NCI-H226 (cell line): ENCODE measurements around the gene CELA1.

Experiments used
- DNase-seq: peaks from one replicate; pipeline ENCODE4 v3.0.0-alpha.2; 2015

Gene CELA1

DNA sequence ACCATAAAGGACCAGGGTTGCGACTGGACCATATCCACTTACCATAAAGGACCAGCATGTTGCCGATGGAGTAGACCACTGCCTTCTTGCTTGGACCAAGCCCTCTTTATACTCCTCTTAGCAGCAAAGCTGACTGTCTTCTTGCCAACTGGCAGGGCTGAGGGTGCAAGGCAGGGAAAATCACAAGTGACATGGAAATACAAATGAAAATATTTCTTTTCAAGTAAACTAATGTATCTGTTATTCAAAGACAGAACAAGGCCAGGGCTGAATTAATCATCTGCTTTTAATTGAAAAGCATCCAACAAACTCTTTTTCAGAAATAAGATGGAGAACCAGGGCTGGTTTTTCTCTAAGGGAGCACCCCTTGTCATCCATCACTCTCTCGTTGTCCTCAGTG, at the start of gene CELA1:
TSS of gene CELA1 (minus strand) at position 99 of the 400 bp plus-strand sequence. CDS start at position 58, 41 bp downstream.
- DNase-seq, result no peak

DNA sequence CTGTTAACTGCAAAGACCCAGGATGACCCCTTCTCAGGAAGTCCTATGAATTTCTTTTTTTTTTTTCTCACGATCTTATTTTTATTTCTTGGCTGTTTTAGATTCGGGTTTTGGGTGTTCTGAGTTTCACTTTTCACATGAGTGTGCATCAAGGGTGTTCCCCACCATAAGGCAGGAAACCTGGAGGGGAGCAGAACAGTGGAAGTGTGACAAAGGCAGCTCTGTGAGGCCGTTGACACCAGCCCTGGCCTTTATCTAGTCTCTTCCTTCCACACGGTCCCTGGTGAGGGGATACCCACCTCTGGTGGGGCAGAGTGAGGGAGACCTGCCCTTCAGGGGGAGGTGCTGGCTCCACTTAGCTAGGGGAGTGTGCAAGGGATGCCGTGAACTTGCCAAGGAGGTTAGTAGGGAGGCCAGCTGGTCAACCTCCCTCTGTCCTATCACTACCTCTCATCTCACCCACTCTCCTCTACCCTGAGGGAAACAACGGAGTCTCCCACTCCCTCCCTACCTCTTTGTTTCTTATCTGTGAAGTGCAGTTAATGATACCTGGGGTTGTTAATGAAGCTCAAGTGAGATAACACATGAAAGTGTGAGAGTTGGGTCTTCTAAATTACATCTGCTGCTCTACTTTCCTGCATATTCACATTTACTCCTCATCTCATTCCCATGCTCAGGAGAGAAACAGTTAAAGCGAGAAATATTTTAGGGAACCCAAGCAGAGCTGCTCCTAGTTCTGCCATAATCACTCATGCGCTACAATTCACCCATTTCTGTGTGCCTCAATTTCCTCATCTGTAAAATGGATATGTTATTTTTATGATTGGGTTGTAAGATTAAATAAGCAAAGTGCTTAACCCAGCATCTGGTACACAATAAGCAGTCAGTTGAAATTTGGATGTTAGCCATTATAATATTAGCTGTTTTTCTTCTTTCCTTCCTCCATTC, 49.1 kb upstream of the CELA1 start:
- DNase-seq, result no peak

DNA sequence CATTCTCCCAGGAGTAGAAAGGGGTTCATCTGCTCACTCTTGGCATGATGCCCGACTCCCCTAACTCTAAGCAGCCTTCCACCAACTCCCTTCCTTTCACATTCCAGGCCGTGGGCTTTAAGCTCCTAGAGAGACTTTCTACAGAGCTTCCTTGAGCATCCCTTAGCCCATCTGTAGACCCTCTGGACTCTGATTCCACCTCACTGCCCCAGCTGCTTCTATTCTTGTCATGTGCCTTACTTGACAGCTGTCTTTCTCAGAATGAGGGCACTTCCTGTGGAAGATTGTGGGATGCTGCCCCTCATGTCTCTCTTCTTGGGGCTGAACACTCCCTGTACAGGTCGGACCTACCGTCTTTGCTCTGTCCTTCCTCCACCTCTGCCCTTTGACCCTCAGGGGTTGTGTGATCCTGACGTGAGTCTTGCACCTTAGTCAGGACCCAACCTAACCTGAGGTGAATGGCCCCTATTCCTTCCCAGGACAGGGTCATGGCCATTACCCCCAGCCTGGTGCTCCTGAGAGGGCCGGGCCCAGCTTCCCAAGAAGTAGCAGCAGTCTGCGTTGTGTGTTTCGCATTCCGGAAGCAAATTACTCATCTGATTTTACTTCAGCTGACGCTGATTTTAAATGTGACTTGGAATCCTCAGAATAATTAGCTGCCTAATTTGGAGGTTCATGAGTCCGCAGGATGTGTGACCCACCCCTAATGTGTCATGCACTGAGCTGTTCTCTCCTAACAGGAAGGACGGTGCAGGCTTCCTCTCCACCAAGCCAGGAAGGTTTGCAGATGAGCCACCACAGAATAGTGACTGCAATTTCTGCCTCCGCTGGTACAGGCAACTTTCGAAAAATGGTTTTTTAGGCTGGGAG, 47.4 kb upstream of the CELA1 start:
- DNase-seq, result peak; percentile 7

DNA sequence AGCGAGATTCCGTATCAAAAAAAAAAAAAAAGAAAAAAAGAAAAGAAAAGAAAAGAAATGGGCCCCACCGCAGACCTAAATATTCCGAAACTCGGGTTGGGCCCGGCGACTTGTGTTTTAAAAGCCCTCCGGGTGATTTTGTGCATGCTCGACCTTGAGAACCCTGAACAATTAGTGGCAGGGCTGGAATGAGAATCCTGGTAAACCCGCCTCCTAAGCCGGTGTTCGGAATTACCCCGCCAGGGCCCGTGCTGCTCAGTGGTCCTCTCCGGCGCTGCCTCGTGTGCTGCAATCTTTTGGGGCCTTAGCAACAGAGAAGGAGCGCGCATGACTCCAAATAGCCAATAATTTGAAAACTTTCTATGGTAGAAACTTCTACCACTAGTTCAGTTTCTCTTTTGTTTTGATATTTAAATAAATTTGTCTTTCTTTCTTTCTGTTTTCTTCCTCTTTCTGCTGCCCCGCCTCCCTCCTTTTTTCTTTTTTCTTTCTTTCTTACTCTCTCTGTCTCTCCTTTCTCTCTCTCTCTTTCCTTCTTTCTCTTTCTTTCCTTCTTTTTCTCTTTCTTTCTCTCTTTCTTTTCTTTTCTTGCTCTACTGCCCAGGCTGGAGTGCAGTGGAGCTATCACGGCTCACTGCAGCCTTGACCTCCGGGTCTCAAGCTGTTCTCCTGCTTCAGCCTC, 46.2 kb upstream of the CELA1 start:
- no peak for DNase-seq

DNA sequence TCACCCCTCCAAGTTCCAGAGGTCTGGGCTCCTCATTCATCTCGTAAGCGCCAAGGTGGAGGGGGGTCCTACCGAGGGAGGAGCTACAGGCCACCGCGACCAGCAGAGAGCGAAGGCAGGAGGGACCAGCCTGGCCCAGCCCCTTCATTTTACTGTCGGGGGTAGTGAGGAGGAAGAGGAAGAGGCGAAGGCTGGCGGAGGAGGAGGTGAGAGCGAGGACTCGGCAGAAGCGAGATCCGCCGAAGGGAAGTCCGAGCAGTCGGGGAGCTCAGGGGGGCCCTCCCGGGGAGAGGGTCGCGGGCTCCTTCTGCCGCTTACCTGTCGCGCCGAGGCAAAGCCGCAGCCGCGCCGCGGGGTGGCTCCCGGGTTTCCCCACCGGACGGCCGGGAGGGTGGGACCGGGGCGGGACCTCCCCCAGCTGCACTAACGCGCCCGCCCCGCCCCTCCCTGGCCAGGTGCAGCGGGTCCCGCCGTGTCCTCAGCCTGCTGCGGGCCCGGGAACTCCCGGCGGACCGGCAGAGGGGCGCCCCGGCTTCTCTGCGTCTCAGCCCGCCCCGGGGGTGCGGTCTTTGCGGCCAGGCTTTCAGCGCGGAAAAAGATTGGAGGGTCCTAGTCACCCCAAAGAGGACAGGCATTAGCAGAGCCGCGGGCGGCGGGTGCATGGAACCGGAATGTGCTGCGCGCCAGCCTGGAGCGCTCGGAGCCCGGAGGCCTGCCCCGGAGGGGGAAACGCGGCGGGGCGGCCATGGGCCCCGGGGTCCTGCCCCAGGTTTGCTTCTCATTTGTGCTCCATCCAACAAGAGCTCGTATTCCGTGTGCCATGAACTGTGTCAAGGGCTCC, 45.0 kb upstream of the CELA1 start, which contains the start of gene GALNT6:
TSS of gene GALNT6 (minus strand) at position 124 of the 841 bp plus-strand sequence. CDS start 11,625 bp downstream, outside the sequence.
- no peak for DNase-seq

DNA sequence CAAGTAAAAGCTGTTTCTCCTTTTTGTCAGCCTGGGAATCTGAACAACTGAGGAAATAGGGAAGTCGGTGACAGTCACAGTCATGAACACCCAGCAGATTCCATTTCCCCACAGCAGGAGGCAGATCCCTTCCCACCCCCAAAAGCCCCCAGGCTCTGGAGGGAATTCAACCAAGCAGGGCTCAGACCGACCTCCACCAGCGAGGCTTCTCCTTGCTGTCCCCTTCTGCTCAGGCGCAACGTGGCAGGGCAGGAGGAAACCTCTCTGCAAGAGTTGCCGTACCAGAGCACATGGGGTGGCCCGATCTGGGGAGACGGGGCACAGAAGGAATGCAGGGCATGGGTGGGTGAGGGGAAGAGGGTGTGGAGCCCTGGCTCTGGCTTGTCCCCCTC, 44.4 kb upstream of the CELA1 start:
- DNase-seq, result no peak

DNA sequence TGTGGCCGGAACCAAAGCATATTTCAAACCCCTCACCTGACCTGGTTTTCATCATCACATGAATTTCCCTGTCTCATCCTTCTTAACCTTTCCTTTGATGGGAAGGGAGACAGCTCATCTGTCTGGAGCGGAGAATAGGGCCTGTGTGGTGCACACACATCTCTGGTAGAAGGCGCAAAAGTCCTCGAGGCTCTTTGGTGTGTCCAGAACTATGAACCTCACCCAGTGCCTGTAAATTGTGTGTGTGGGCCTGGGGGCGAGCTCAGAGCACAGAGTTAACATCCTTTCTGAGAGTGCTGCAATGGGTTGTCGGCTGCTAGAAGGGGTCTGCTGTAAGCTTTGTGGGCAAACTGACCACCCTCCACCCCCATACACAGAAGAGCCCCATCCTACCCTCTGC, 44.0 kb upstream of the CELA1 start:
- DNase-seq, result no peak

DNA sequence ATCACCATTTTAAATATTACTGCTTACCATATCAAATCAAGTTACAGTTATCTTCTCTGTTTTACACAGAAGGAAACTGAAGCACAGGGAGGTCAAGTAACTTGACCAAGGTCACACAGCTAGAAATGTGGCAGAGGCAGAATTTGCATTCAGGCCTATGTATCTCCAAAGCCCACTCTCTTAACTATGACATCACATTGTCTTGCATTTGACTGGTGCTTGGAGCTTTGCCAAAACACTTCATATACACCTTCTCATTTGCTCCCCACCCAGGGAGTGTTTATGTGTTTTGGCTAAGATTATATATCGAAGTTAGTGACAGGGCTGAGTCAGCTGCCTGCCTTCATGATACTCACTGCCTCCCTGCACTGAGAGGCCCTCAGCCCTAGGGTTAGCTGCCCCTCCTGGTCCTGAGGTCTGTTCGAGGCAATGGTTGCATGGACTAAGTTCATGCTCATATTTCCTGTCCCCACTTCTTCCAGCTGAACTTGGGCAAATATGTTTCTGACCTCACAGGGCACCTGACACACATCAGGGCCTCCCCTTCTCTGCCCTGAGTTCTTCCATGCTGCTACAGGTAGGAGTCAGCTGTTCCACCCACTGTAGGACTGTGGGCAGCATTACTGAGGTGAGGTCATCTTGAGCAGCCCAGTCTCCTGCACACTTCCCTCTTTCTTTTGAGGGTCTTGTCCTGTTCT, 43.0 kb upstream of the CELA1 start:
- peak; percentile 70 for DNase-seq

DNA sequence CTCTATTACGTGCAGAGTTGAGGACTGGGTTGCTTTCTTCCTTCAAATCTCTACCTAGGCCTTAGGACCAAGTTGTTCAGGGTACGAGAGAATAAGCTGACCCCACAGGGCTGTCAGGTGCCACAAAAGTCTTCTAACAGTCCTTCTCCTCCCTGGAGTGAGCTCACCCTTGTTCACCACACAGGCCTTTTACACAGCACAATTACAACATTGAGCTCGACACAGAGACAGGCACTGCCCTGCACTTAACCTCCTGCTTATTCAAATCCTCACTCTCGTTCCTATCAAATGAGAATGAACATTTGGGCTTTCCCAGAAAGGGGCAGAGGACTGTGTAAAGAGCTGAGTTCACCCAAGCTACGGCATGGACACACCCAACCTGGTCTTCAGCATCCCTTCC, 42.4 kb upstream of the CELA1 start:
- DNase-seq, result peak; percentile 46

DNA sequence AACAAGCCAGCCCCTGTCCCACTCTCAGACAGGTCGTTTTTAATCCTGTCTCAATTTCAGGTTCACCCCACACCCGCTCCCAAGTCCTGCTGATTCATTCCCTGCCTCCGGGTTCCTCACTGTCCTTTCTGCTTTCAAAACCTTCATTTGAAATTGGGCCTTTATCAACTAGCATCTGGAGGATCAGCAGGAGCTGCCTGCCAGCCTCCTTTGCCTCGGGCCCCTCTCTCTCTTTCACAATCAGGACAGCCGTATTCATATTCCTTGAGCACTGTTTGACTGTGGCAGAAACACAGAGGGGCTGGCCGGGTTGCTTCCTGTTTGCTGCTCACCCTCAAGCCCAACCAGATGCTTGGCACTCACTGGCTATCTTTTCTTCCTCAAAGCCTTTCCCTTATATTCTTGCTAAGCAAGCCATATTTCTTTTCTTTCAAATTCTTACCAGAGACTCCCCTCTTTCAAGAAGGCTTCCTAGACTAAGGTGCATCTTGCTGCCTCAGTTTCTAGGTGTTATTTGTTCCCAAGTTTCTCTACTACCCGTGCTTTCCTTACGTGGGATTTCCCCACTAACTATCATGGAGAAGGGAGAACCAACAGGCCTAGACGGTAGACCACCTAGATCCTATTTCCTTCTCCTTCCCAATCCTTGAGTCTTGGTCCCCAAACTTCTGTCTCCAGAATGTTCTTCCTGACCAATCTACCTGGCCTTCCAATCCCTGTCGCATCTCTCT, 41.8 kb upstream of the CELA1 start:
- DNase-seq, result peak; percentile 71

DNA sequence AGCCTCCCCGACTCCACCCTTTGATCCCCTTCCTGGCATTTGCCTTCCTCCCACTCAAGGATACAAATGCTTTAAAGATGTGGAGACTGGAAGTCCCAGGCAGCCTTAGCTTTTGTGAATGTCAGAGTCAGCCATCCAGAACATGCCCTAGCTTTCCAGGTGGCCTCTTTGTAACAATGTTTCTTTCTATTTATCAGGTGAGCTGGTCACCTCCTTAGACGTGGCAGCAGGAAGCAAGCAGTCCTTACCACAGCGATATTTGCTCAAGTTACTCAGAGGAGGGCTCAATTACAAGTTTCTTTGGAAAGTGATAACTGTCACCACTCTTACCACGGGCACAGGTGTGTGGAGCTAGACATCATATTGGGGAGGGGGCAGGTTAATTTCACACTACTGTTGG, 39.9 kb upstream of the CELA1 start:
- no peak for DNase-seq

DNA sequence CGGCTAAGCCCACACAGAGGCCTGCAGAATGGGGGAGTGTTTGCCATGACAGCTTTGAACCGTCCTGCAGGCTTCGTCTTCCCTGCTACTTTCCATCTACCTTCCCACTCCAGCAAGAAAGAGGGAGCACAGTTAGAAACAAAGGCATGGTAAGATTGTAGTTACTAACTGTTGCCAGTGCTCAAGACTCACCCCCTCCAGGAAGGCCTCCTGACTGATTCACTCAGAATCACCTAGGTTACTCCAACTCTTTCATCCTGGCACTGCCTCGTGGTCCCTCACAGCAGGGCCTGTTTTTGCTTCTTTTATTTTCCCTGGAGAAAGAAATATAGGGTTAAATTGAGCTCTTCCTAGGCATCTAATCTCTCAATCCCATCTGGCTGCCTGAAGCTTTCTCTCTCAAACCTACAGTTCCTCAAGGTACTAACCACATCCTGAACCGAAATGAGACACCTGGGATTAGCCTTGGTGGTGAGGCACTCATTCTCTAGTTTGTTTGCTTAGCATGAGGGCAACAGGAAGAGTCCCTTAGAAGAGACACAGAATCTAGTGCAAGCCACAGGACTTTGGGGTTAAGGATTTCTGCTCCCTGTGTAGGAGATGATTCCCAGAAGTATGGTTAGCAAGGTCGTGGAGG, 36.9 kb upstream of the CELA1 start:
- DNase-seq, result no peak

DNA sequence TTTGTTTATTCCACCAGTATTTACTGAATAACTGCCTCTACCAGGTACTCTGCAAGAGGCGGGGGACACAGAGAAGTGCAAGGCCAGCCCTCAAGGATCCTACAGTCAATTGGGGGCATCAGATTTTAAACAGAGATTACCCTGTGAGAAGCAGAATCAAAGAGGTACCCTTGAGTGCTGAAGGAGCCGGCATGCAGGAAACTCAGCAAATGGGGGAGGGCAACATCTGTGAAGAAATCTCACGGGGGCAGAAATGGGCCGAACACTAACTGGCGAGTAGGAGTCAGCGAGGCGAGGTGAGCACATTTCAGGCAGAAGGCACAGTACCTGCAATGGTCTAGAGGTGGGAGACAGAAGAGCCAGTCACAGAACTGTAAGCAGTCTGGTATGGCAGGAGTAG, 35.7 kb upstream of the CELA1 start:
- no peak for DNase-seq

DNA sequence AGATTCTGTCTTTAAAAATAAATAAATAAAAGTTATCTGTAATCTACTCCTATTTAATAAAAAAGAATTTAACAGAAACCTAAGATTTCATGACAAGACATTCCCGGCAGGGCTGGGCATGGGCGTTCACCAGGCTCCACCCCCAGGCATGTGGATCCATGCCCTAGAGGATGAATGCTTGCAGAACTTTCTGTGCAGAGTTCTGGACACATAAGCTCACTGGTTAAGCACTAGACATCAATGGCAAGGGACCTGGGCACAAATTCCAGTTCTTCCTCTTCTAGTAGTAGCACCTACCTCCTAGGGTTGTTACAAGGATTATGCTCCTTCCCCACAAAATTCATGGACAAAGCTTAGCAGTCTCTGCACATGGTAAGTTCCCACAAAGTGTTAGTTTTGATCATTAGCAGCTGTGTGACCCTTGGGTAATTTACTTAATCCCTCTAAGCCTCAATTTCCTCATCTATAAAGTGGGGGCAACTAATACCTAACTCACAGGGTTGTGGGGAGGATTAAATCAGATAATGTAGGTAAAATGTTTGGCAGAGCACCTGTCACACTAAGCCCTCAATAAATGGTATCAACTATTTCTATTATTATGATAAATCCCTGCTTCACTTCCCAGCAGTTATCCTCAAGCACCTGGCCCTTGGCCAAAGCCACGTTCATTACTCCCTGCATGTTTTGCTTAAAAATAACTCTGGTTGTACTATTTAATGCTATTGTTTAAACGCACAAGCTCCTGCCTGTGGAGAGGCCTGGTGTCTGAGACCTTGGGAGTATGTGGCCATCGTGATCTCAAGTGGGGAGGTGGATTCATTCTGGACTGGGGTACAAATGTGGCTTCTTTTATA, 35.0 kb upstream of the CELA1 start:
- DNase-seq, result no peak

DNA sequence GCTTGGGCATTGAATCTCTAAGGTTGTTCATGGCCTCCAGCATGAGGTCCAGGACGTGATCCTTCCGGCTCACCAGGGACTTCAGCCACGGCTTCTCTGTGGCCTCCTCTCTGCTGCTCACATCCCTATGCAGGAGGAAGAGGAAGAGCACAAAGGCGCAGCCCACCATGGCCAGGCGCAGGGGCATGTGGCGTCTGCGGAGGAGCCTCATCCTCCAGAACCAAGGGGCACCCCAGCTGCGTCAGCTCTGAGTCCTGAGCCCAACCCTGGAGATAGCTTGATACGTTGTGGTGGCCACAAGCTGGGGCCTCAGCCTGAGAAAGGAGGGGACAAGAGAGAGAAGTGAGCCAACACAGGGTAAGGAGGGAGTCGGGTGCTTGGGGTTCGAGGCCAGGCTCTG, 33.1 kb upstream of the CELA1 start:
- DNase-seq, result no peak

DNA sequence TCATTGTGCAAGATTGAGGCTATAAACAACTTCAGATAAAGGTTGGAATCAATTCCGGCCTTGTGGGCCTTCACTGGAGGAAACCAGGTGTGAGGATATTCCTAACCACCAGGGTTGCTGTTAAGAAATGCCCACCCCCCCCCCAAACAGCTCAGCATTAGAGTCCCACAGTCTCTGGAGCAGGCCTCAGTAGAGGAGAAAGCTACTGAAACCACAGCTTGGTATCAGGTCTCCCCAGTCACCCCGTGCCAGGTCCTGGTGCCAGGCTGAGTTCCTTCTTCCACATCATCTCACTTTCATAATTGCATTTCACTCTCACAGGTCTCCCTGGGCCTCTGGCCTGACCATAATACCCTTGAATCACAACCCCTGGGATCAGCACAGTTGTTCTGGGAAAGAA, 32.3 kb upstream of the CELA1 start:
- no peak for DNase-seq

DNA sequence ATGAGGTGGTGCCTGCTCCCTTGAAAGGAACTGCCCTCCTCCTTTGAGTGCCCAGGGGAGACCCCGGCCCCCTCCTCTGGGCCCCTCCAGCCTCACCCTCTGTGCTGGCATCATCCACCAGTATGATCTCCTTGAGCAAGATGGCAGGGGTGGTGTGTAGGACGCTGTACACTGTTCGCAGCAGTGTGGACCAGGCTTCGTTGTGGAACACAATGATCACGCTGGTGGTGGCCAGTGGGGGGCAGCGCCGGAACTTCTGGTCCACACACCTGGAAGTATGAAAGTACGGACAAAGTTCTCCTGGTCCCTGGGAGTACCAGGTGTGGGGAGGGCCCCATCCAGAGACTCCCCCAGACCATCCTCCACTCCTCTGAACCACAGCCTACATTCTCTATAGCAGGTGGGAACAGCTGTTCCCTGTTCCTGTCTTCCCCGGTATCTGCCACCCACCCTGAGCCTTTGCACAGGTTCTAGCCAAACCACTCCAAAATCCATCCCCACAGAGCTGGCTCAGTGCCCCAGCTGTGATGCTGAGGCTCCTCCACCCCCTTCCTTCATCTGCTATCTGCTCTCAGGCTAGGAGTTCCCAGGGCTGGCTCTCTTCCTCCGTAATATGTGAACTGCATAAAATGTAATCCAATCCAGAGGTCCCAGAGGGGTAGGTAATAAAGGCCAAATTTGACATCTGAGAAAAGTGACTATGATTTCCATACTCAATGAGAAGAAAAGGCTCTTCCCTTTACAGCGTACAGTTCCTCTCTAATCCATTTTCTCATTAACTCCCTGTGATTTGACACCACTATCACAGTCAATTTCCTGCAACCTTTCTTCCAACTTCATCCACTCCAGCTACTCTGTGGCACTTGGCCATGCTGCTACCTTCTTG, 30.9 kb upstream of the CELA1 start:
- no peak for DNase-seq

DNA sequence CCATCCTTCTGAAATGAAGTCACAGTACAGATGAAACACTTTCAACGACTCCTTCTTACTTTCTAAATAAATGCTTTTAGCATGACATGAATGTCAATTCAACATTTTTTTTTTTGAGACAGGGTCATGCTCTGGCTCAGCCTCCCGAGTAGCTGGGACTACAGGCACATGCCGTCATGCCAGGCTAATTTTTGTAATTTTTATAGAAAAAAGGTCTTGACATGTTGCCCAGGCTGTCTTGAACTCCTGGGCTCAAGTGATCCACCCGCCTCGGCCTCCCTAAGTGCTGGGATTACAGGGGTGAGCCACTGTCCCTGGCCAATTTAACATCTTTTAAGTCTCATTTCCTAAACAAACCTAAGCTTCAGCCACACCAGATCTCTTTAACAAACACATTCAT, 28.4 kb upstream of the CELA1 start:
- no peak for DNase-seq
